Endothelial cell of umbilical vein (primary cell): ENCODE data around the gene ABI3BP. TPM values are rescaled to one million over a fixed set of nuclear protein-coding genes. Genes with fewer than 3 reads are reported as not detected.

Experiments used
- BruUV-seq: library from RNA; stranded (reverse); fragments of 400-500 nt; replicated peaks from 2 replicates; lab custom pipeline; 2021; lab: Mats Ljungman, UMichigan
- CTCF ChIA-PET: fragments of 300-600, 350-600 bp; sonication (Branson Sonifier 250); formaldehyde crosslinking; loops from one replicate; lab custom pipeline; 2021; ENCODE audit warnings: antibody characterized with exemption, inconsistent platforms; lab: Charles Lee
- POLR2A ChIA-PET: fragments of 300-600, 350-600 bp; sonication (Branson Sonifier 250); formaldehyde crosslinking; loops from one replicate; lab custom pipeline; 2021; ENCODE audit warnings: antibody characterized with exemption, inconsistent platforms; lab: Charles Lee
- DNase-seq: peaks from one replicate; pipeline ENCODE4 v3.0.0-alpha.2; 2011; ENCODE audit warnings: low read depth, low spot score
- FAIRE-seq: peaks from 2 replicates; lab custom pipeline; 2011; peaks lifted over from hg19 to GRCh38; lab: Jason Lieb, UNC
- H2AFZ ChIP-seq: 2 replicates; pipeline ENCODE4 v1.6.0; 2012; ENCODE audit warnings: low read depth, low read length, control low read depth, inconsistent platforms
- H3K27ac ChIP-seq: 2 replicates; pipeline ENCODE4 v1.5.1; 2011; ENCODE audit warnings: low read depth, mild to moderate bottlenecking, control low read depth, low read length, moderate library complexity; ENCODE audit not compliant: insufficient read depth
- H3K27me3 ChIP-seq, 2 experiments: 2 replicates each; pipeline versions ENCODE4 v1.6.0 to v1.6.1; 2011; ENCODE audit warnings: low read length in 2 of 2, mixed read lengths in 1 of 2; ENCODE audit not compliant: control insufficient read depth in 2 of 2, insufficient read depth in 2 of 2
- H3K36me3 ChIP-seq, 2 experiments: 2 replicates in 1 of 2; 3 replicates in 1 of 2; pipeline ENCODE4 v1.5.1; 2011; ENCODE audit warnings: low read length in 2 of 2, mild to moderate bottlenecking in 1 of 2, moderate library complexity in 1 of 2; ENCODE audit not compliant: control insufficient read depth in 2 of 2, insufficient read depth in 2 of 2; ENCODE audit errors: extremely low read depth in 1 of 2
- H3K4me1 ChIP-seq: 3 replicates; pipeline ENCODE4 v1.5.1; 2011; ENCODE audit warnings: mild to moderate bottlenecking, low read length; ENCODE audit not compliant: control insufficient read depth, insufficient read depth; ENCODE audit errors: extremely low read depth
- H3K4me2 ChIP-seq: 2 replicates; pipeline ENCODE4 v1.6.1; 2011; ENCODE audit warnings: low read length, control low read depth, mixed read lengths; ENCODE audit not compliant: insufficient read depth
- H3K4me3 ChIP-seq, 3 experiments: fragments of 200-600 bp in 1 of 3; sonication (generic), shearing (Covaris generic) in 1 of 3; replicated peaks in 1 of 3; 2 replicates each; pipeline ENCODE4 v1.5.1; 2011 to 2016; ENCODE audit warnings: control low read depth in 3 of 3, low read length in 3 of 3, mild to moderate bottlenecking in 2 of 3, inconsistent platforms in 1 of 3, low read depth in 1 of 3, moderate library complexity in 1 of 3; ENCODE audit not compliant: insufficient read depth in 1 of 3
- H3K79me2 ChIP-seq: 2 replicates; pipeline ENCODE4 v1.6.0; 2012; ENCODE audit warnings: low read length, inconsistent platforms; ENCODE audit not compliant: control insufficient read depth, insufficient read depth
- H3K9ac ChIP-seq: replicated peaks from 2 replicates; pipeline ENCODE3; 2011; ENCODE audit warnings: low read length, control low read depth; ENCODE audit not compliant: insufficient read depth; ENCODE audit errors: extremely low read depth
- H3K9me1 ChIP-seq: replicated peaks from 3 replicates; pipeline ENCODE4 v1.6.0; 2011; ENCODE audit warnings: mild to moderate bottlenecking, low read length; ENCODE audit not compliant: control insufficient read depth, insufficient read depth; ENCODE audit errors: extremely low read depth
- H3K9me3 ChIP-seq: replicated peaks from 2 replicates; pipeline ENCODE4 v1.5.1; 2012; ENCODE audit warnings: low read length, inconsistent platforms; ENCODE audit not compliant: control insufficient read depth, insufficient read depth
- H4K20me1 ChIP-seq: replicated peaks from 2 replicates; pipeline ENCODE3; 2011; ENCODE audit warnings: mild to moderate bottlenecking, low read length; ENCODE audit not compliant: control insufficient read depth, insufficient read depth; ENCODE audit errors: extremely low read depth
- CTCF ChIP-seq, 2 donors: IDR thresholded peaks; 1 replicate in 1 of 2; 2 replicates in 1 of 2; pipeline ENCODE4 v1.5.1; 2011; ENCODE audit warnings: low read length in 2 of 2, mild to moderate bottlenecking in 2 of 2, moderate library complexity in 2 of 2, control low read depth in 1 of 2, inconsistent platforms in 1 of 2, low read depth in 1 of 2; ENCODE audit not compliant: insufficient read depth in 1 of 2; ENCODE audit errors: extremely low read depth in 1 of 2
- EZH2 ChIP-seq: IDR thresholded peaks from 2 replicates; pipeline ENCODE4 v1.6.1; 2012; ENCODE audit warnings: borderline replicate concordance, low read depth, mild to moderate bottlenecking, moderate library complexity, low read length, inconsistent platforms; ENCODE audit not compliant: severe bottlenecking
- FOS ChIP-seq: IDR thresholded peaks from 2 replicates; pipeline ENCODE4 v1.6.1; 2011; ENCODE audit warnings: mild to moderate bottlenecking, low read length, moderate library complexity, borderline replicate concordance; ENCODE audit not compliant: insufficient read depth
- GATA2 ChIP-seq: IDR thresholded peaks from 2 replicates; pipeline ENCODE4 v1.7.0; 2011; ENCODE audit warnings: low read depth, mild to moderate bottlenecking, moderate library complexity, mixed read lengths, low read length; ENCODE audit not compliant: insufficient read length, insufficient read depth
- JUN ChIP-seq: IDR thresholded peaks from 2 replicates; pipeline ENCODE4 v1.6.1; 2011; ENCODE audit warnings: borderline replicate concordance, low read depth; ENCODE audit not compliant: insufficient read length, insufficient read depth
- MAX ChIP-seq: IDR thresholded peaks from 2 replicates; pipeline ENCODE4 v1.6.1; 2011; ENCODE audit not compliant: insufficient read depth, insufficient read length
- MYC ChIP-seq: IDR thresholded peaks from one replicate; pipeline ENCODE4 v1.6.1; 2011; ENCODE audit warnings: mild to moderate bottlenecking, low read depth, low read length
- POLR2A ChIP-seq: IDR thresholded peaks from 2 replicates; pipeline ENCODE4 v1.6.1; 2012; ENCODE audit warnings: low read depth, mild to moderate bottlenecking, control low read depth, low read length
- POLR2AphosphoS5 ChIP-seq: IDR thresholded peaks from 2 replicates; pipeline ENCODE4 v1.6.1; 2012; ENCODE audit warnings: low read depth, mild to moderate bottlenecking, control low read depth, low read length, moderate library complexity; ENCODE audit not compliant: insufficient read depth
- dilution Hi-C: fragments of 300-500 bp; cut with MboI; formaldehyde crosslinking; loops from one replicate; pipeline ENCODE4 v1.15.0; 2019; ENCODE audit warnings: low sequenced_read_pairs; ENCODE audit not compliant: extremely low pct_ligation_motif_present
- intact Hi-C: fragments of 100-400 bp; cut with micrococcal nuclease; formaldehyde crosslinking; loops from one replicate; pipeline ENCODE4 v1.10.0; 2022
- polyA plus RNA-seq, 4 experiments: library from polyadenylated mRNA; depleted of rRNA in 3 of 4; stranded (reverse) in 3 of 4; unstranded in 1 of 4; fragments of >200 nt; gene quantifications; 2 replicates each; pipeline versions ENCODE4 v1.2.1 to v1.2.3, GENCODE V29; 2011 to 2012; ENCODE audit warnings: missing spikeins in 1 of 4
- total RNA-seq: library from RNA; stranded (reverse); gene quantifications from 2 replicates; pipeline ENCODE4 v1.2.3, GENCODE V29; 2021

ABI3BP gene
- total and polyA plus RNA-seq, 2 donors (not counting 3 experiments of a cell fraction or from before 2014, with no cell fraction given) = 78.1 to 106 TPM

- dilution Hi-C loops (no loop called here), intact Hi-C loops (no loop called here)
- Histone ChIP-seq H3K4me3 (no peak overlapping the region), H3K79me2 (no peaks in the 10 kb centered on the region), H3K27ac (no peak overlapping the region), H3K4me1 (no peaks in the 10 kb centered on the region), H3K36me3 (no peaks in the 10 kb centered on the region), H3K4me2 (no peak overlapping the region), H3K9me1 (no peaks in the 10 kb centered on the region), H3K9me3 (no peaks in the 10 kb centered on the region), H3K9ac (no peak overlapping the region), H2AFZ (no peak overlapping the region), H4K20me1 (no peaks in the 10 kb centered on the region), H3K27me3 (no peaks in the 10 kb centered on the region)
- ChIA-PET CTCF (interaction anchor here (0.7 to 1.9 kb wide), 3 partner anchors 10 to 60 kb away, joined by 3 to 4 read pairs (median 3); partner anchors contain the start of gene ABI3BP), POLR2A (no interaction called here)
- no peak for DNase-seq
- no peak for FAIRE-seq
- TF ChIP-seq EZH2 (no peak), CTCF (IDR thresholded peaks at IDR 0.05; ENCODE audit: extremely low read depth in 1 of 2, insufficient read depth in 1 of 2, low read depth in 1 of 2, low read length in 2 of 2) (no peak), POLR2A (no peak), FOS (no peak), GATA2 (no peak), POLR2AphosphoS5 (no peak), MAX (no peak), MYC (no peak), JUN (no peak)
- no TSS peak for BruUV-seq
Observed at GRCh38 chr3:100973594-100973993, 19.6 kb downstream of the ABI3BP start.
